NCI-H1694 (cell line): ENCODE measurements around the gene CRTAC1.

Experiments used
- DNase-seq: peaks from one replicate; lab custom pipeline; 2025; lab: John Stamatoyannopoulos, UW

The CRTAC1 gene

DNA sequence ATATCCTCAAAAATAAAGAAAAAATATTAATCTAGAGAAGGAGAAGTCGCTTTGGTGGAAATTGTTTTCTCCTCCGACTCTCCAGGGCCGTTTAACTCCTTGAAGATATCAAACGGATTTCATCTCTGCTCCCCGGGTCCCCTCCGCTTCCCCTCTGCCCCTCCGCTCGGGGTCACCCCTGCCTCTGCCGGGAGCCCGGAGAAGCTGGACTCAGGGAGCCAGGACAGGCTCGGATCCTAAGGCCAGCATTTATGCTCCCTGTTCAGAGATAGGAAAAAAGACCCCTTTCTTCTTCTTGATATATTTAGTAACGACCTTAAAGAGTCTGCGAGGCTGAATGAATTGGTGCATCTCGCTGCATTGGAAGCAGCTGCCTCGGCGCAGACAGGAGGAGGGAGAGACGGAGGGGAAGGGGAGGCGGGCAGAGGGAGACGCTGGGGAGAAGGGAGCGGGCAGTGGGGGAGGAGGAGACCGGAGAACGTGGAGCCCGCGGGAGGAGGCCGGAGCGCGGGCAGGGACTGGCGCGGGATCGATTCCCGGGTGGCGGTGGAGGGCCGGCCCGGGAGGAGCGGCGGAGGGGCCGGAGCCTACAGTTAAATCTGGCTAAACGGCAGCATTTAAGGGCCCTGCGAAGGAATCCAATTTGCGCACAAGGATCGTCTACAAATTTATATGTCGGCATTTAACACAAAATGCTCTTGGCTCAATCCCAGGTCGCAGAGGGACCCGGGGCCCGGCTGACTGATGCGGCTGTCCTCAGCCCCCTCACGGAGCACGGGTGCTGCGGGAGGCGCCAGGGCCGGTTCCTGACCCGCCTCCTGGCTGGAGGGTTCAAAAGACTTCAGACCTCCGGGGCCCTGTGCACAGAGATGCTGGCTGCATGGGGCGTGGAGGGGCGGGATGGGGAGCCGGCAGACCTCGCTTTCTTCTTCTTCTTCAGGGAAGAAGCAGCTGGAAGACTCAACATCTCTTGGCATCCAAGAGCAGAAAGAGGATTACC is 55.6 kb downstream of the CRTAC1 start:
- no peak for DNase-seq

DNA sequence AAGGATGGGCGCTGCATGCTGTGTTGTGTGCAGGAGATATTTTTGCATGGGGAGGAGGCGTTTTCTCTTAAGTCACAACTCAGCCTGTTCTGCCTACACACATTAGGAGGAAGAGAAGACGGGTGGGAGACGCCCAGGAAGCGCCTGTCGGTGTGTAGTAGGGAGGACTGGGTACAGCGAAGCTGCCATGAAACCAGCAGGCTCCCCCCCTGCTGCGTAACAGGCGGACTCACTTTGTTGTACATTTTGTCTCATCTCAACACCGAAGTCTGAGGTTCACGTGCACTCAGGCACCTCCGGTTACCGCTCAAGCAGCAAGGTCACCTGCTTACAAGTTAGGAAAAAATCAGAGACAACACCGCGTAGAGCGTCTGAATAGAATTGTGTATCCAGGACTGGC is 56.3 kb downstream of the CRTAC1 start:
- DNase-seq = no peak

DNA sequence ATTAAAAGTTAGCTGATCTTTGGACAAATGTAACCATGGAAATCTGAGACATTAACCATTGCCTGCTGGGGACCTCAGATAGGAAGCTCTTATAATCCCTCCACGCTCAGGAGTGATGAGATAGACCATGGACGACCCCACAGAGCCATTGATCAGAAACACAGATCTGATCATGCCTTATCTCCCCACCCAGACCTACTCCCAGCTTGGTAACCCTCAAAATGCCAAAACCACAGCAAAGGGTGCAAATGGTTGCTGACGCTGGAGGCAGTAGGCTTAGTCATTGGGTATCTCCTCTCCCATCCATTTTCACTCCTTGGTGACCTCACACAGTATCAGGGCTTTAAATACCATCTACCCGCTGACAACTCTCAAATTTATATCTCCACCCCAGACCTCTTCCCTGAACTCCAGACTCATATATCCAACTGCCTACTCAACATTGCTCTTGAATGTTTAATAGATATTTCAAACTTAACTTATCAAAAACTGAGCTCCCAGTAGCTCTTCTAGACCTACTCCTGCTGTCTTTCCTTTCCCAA is 60.8 kb downstream of the CRTAC1 start:
- no peak for DNase-seq

DNA sequence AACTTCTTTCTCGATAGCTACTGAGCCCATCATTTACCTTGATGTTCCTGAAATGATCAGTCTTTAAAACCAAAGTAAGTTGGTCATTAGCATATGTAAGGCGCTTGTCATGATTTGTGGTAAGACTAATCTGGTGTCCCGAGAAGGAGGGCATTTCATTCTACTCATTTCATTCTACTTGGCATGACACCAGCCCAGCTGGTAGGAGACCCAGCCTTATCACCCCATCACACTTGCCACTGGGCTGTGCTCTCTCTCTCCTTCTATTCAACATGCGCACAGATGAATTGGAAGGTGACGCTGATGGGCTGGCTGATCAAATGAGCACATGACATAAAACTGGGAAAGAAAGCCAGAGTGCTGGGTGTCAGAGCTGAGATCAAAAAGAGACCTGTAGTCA is 65.7 kb downstream of the CRTAC1 start:
- no peak for DNase-seq

DNA sequence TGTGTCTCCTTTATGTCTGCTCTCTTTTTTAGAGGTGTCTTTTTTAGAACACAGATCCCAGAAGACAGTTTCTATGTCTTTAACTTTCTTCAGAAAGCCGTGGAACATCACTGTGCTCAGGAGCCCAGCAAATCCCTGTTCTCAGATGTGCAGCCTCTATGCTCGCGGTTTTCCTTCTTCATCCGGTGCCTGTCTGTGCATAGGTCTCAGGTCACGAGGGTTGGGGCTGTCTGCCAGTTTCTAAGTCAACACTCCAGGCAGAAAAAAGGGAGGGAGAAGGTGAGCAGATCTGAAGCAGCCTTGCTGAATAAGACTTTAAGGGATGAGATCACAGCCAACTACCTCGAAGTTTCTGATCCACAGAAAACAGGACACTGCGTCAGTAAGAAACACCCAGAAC is 68.5 kb downstream of the CRTAC1 start:
- no peak for DNase-seq

DNA sequence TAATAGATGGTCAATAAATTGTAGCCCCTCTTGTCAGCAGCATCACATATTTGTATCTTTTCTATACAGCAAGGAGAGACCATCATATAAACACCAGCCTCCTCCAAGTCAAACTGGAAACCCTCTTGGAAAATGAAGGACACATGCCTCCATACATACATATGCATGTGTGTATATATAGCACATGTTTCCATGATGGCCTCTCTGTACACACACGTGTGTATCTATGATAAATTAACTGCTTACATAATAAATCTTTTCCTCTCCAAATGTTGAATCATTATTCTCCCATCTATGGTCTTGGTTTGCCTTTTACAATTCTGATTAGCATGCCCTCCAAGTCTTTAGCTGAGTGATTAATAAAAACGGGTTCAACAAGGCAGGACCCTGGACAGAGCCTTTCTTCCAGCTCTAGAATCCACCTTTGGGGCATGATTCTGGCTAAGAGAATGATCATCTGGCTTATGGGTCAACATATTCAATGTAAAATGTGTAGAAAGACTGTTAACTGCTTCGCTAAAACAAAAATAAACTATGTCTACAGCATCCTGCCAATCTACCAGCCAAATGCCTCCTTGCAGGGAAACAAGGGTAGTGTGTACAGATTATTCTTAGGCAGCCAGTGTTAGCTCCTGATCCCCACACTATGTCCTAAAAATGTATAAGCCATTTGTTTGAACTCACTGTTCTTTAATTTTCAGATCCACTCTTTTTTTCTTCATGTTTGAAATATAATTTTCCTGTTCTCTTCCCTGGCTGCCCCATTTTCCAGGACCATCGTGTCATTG is 70.0 kb downstream of the CRTAC1 start:
- no peak for DNase-seq

DNA sequence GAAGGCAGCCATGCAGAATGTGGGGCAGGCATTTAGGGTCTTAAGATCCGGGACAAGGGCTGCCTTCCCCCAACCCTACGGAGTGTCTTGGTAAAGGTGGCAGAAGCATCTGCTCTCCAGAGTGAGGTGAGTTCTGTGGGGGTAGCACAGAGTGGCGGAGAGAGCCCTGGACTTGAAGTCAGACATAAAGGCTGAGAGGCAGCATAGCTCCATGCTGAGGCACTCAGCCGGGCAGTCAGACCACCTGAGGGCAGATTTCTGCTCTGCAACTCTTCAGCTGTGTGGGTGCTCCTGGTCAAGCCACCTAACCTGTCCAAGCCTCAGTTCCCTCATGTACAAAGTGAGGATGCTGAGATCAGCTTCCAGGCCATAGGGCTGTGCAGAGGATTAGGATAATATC is 81.0 kb downstream of the CRTAC1 start:
- DNase-seq = no peak

DNA sequence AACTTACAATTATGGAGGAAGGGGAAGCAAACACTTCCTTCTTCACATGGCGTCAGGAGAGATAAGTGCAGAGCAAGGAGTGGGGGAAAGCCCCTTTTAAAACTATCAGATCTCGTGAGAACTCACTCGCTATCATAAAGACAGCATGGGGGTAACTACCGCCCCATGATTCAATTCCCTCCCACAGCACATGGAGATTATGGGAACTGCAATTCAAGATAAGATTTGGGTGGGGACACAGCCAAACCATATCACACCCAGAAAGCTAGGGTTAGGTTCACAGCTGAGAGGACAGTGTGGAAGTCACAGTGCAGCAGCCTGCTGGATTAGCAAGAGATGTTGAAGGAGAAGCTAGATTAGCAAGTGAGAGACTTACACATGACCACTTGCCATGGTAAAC is 81.6 kb downstream of the CRTAC1 start:
- DNase-seq = no peak

DNA sequence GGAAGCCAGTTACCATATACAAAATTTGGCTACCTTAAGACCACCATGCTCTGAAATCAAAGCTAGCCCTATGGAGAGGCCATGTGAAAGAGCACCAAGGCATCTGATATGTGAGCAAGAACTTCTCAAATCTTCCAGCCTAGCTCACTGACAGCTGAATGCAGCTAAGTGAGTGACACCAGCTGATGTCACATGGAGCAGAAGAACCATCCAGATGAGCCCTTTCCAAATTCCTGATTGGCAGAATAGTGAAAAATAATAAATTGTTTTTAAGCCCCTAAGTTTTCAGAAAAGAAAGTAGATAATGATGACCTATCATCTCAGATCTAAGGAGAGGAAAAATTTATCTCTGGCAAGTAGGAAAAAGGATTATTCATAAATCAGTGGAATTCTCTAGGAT is 85.6 kb downstream of the CRTAC1 start:
- DNase-seq = no peak

DNA sequence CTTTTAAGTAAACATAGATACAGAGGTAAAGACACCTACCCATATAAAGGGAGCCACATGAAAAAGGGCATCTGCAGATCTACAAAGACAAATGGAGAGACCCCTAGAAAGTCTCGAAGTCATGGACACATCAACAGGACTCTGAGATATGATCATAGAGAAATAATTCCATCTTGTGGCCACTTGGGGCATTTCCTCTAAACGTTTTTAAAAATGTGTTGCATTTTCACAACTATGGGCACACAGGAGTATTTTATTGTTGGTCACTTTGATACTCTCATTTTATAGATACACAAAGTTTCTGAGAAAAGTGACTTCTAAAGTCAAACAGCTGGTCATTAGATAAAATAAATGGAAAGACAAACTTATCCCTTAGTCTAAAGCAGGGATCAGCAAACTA is 87.1 kb downstream of the CRTAC1 start:
- peak; percentile 39 for DNase-seq

DNA sequence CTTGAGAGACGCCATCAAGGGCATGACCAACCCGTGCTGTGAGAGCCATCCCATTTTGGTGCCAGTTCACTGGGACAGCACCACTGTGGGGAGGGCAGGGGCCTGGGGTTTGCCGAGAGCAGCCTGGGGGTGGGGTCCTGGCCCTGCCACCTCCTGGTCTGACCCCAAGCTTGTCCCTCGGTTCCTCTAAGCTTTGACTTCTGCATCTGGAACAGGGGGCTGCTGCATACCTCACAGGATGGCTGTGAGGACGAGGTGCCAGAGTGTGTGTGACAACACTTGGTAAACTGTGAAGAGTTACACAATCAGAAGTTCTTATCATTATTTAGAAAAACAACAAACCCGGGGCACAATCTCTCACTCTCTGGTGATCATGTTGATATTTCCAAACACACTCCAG is 89.9 kb downstream of the CRTAC1 start:
- DNase-seq = no peak

DNA sequence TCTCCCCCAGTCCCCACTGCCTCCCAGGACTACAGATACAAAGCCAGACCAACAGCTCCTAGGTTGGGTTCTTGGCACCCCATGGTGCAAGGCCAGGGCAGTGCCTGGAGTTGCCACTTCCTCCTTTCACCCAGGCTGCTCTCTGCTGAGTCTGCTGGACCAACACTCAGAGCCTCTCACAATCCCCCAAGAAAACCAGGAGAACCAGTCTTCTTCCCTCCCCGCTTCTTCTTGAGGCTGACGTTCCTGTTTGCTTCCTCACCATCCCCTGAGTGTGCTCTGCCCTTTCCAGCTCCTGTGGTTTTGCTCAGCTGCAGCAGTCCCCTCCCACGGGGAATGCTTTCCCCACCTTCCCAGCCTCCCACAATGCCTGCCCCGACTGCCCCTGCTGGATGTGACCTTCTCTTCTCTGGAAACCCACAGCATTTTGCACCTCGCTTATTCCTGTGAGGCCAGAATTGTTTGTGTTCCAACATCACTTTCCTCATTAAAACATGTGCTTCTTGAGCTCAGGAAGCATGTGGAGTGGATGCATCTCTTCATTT is 90.9 kb downstream of the CRTAC1 start:
- no peak for DNase-seq

DNA sequence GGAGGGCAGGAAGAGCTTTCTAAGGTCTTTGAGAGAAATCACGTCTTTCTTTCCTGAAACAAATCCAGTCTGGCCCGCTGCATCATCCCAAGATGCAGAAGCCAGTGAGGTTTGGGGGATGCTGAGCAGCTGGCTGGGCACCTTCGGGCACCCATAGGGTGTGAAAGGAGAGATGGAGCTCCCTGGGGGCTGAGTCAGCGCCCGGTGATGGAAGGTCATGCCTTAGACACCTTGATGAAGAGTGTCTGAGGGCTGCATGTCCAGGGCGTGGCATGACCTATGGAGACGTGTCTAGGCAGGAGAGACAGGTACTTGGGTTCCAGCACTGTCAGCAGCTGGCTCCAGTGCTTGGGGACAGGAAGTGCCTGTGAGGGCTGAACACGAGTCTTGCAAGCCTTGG is 92.5 kb downstream of the CRTAC1 start:
- DNase-seq = no peak

DNA sequence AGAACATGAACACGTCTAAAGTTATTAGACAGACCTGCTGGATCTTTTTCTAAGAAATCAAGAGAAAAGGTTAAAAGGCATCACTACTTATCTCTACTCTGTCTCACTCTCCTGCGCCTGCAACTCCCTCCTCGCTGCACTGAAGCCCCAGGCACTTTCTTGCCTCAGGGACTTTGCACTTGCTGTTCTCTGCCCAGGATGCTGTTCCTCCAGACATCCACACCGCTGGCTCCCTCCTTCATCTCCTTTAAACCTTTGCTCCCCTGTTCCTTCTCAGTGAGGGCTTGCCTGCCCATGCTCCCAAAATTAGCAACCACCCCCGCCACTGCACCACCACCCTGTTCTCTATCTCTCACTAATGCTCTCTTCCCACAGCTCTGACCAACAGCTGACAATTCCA is 93.4 kb downstream of the CRTAC1 start:
- DNase-seq = no peak

DNA sequence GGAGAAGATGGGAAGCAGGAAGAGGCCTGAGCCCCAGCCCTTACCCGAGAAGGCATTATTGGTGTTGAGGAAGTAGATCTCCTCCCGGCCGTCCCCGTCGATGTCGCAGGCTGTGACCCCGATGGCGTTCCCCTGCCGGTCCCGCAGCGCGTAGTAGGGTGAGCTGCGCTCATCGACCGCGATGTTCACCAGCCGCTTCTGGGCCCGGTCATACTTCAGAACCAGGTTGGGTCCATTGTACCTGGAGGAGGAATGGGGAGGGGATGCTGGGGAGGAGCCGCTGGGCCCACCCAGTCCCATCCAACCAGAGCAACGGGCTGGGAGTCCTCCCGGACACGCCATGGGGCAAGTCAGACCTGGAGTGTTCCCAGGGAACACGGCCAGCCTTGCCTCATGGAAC is 94.3 kb downstream of the CRTAC1 start:
- no peak for DNase-seq

DNA sequence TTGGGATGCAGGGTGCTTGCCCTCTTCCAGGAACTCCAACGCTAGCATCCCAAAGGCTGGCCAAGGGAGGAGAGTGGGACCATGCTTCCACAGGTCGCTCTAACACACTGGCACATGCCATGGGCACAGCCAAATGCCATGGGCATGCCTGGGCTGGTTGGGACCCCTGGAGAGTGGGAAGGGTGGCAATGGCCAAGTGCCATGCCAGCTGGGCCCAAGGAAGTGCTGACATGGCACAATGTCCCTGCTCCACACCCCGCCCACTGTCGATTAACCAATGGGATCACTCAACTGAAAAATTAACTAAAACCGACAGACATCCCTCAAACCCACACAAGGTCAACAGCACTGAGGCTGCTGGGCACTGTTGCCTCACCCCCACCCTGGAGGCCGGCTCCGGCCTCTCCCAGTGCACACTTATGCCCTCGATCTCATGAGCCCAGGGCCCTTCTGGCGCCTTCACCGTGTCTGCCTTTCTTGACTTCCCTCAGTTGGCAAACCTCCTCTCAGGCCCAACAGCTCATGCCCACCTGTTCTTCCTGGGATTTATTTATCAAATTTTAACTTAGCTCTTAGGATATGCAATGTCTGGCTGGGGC is 97.4 kb downstream of the CRTAC1 start:
- DNase-seq = no peak

DNA sequence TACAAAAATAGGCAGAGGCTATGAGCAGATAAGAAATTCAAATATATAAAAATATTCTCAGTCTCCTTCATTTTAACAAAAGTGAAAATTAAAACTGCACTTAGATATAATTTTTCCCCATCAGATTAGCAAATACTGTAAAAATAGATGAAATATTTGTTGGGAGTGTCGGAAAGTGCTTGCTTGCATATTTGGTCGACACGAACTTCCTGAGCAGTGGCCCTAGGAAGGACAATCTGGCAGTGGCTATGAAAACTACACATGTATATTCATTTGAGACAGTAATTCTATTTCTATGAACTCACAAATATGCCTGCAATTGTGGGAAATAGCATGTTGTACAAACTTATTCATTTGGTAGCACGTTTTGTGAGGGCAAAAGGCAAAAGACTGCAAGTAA is 99.4 kb downstream of the CRTAC1 start:
- DNase-seq = no peak

DNA sequence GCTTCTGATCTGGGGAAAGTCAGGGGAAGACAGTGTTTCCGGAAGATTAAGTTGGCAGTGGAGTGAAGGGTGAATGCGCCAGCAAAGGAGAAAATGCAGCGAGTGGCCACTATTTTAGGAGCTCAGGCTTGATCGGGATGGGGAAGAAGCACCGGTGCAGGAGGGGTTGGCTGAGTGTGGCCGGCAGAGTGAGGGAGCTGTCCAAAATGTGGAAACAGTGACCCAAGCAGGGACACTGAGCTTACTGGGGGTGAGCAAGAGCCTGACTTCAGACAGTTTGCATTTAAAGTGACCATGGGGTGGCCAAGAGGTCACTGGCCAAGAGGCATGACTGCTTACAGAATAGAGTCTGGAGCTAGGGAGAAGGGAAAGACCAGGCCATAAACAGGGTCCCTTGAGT is 101.5 kb downstream of the CRTAC1 start:
- no peak for DNase-seq

DNA sequence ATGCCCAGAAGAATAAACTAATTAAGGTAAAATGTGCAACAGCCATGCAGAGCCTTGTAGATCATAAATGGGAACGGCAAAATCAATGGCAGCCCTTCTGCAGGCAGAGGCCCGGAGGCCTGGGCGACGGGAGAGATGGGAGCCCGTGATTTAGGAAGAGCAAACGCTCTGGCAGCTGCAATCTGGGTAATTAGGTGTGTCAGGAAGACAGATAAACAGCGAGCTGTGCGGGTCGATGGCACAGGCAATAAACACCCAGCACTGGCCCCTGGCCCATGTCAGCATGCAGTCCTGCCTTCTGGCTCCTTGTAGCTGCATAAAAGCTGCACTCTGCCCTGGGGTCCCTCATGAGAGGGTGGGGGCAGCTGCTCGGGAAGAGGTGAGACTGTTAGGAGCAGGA is 102.8 kb downstream of the CRTAC1 start:
- no peak for DNase-seq

DNA sequence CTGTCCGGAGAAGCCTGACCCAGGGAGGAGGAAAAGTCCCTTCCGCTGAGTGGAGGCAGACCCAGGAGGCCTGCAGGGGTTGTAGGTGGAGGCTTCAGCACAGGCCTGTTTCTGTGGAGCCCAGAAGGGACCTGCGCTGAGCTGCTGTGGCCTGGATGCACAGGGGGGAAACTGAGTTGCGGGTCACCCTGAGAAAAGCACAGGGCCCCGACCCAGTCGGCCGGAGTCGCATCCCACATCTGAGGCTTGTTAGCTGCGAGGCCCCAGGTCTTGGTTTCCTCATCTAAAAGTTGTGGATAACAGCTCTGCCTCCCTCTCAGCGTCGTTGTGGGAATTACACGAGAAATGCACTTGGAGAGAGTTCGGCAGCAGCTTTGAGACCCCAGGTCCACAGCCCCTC is 104.4 kb downstream of the CRTAC1 start:
- no peak for DNase-seq

DNA sequence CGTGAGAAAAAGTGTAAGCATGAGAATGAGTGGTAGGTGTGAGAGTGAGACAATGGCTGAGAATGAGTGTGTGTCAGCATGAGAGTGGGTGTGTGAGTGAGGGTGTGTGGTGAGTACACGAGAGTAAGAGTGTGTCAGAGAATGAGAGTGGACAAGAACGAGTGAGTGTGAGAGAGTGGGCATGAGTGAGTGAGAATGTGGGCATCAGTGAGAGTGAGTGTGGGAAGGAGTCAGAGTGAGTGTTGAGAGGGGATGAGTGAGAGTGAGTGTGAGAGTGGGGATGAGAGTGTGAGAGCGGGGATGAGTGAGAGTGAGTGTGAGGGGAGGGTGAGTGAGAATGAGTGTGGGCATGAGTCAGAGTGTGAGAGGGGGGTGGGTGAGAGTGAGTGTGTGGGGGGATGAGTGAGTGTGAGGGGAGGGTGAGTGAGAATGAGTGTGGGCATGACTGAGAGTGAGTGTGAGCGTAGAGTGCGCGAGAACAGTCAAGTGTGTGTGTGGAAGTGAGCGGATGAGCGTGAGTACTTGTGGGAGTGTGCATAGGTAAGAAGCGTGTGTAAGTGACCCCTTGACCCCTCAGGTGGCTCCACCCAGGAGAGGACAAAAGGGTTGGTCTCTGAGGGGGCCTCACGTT is 105.0 kb downstream of the CRTAC1 start:
- no peak for DNase-seq

DNA sequence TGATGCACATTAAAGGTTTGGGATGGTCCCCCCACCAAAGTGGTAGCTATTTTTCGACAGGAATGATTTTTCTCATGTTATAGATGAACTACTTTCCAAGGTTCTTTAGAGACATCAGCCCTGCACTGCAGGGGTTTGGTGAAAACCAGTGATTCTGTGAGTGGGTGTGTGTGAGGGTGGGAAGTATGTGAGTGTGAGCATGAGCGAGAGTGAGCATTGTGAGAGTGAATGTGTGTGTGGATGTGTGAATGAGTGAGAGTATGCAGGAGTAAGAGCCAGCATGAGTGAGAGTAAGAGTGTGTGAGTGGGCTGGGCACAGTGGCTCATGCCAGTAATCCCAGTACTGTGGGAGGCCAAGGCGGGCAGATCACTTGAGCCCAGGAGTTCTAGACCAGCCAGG is 105.7 kb downstream of the CRTAC1 start:
- no peak for DNase-seq
